Measurements from ENCODE around the gene EVI5L. TPM values are rescaled to one million over a fixed set of nuclear protein-coding genes. Genes with fewer than 3 reads are reported as not detected.

EVI5L gene
- total RNA-seq, 2 donors from 2014 or later, result 6.0 to 12.9 TPM

GRCh38 chr19:7799640-7800355 lies 30.2 kb upstream of the EVI5L start:
- TF ChIP-seq POLR2A (IDR thresholded peaks at IDR 0.05) (no peak), CTCF (IDR thresholded peaks at IDR 0.05) (peak; percentile 33 to 89 (median 59))
- ATAC-seq (peak; percentile 59), DNase-seq (peak; percentile 68 to 78 (median 72))
- no peaks in the 10 kb centered on the region for H3K36me3 ChIP-seq (replicated peaks in 1 of 2; ENCODE audit: insufficient read depth in 1 of 2, low read depth in 2 of 2)
- no peaks in the 10 kb centered on the region for H3K9me3 ChIP-seq
- no peak overlapping the region for H3K4me3 ChIP-seq
- 2 to 4% methylated on average over 33 to 34 of the region's 34 CpGs for WGBS, 2 donors
- H3K27me3 ChIP-seq, result peaks cover 0 to 9% of the 10 kb centered on the region in 2 donors
- intact Hi-C loops (cut with DNase I), result loop anchor here (5.0 to 10.0 kb wide), 4 partner anchors 115 to 695 kb away; partner anchors contain the start of gene TRAPPC5
- no peak overlapping the region for H3K27ac ChIP-seq
- no peaks in the 10 kb centered on the region for H3K4me1 ChIP-seq

GRCh38 chr19:7801020-7801570 lies 28.9 kb upstream of the EVI5L start:
- WGBS, 2 donors, result 79 to 83% methylated on average over 17 of the region's 17 CpGs
- ATAC-seq, result no peak

GRCh38 chr19:7806234-7806633 lies 23.8 kb upstream of the EVI5L start:
- ATAC-seq (no peak), DNase-seq (no peak)
- no peak overlapping the region for H3K27ac ChIP-seq
- WGBS, 2 donors, result 35 to 45% methylated on average over 3 of the region's 3 CpGs
- no peaks in the 10 kb centered on the region for H3K36me3 ChIP-seq (replicated peaks in 1 of 2; ENCODE audit: insufficient read depth in 1 of 2, low read depth in 2 of 2)
- intact Hi-C loops (cut with DNase I), result loop anchor here (10.0 kb wide), 2 partner anchors 121 to 451 kb away; partner anchors contain the start of gene TRAPPC5
- H3K4me1 ChIP-seq, result no peaks in the 10 kb centered on the region
- TF ChIP-seq POLR2A (IDR thresholded peaks at IDR 0.05) (no peak), CTCF (IDR thresholded peaks at IDR 0.05) (no peak)
- H3K27me3 ChIP-seq, result no peaks in the 10 kb centered on the region
- H3K9me3 ChIP-seq, result no peaks in the 10 kb centered on the region
- H3K4me3 ChIP-seq, result no peak overlapping the region

More at GRCh38 chr19:7801020-7801570, 28.9 kb upstream of the EVI5L start:
- Histone ChIP-seq H3K4me1 (no peaks in the 10 kb centered on the region), H3K4me3 (no peak overlapping the region), H3K36me3 (replicated peaks in 1 of 2; ENCODE audit: insufficient read depth in 1 of 2, low read depth in 2 of 2) (no peaks in the 10 kb centered on the region), H3K9me3 (no peaks in the 10 kb centered on the region), H3K27me3 (peaks cover 0 to 9% of the 10 kb centered on the region in 2 donors), H3K27ac (no peak overlapping the region)
- no peak for TF ChIP-seq CTCF (IDR thresholded peaks at IDR 0.05)
- no peak for TF ChIP-seq POLR2A (IDR thresholded peaks at IDR 0.05)
- intact Hi-C loops (cut with DNase I), result loop anchor here (5.0 to 10.0 kb wide), 3 partner anchors 116 to 446 kb away; partner anchors contain the start of gene TRAPPC5
- no peak for DNase-seq

DNA sequence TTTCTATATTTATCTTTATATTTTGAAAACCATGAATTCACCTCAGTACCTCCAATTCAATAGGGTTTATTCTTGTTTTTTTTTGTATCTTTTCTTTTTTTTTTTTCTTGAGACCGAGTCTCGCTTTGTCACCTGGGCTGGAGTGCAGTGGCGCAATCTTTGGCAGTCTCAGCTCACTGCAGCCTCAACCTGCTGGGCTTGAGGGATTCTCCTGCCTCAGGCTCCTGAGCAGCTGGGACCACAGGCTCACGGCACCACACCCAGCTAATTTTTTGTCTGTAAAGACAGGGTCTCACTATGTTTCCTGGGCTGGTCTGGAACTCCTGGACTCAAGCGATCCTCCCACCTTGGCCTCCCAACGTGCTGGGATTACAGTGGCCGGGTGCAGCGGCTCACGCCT lies 23.1 kb upstream of the EVI5L start:
- Histone ChIP-seq H3K4me1 (no peaks in the 10 kb centered on the region), H3K9me3 (no peaks in the 10 kb centered on the region), H3K36me3 (replicated peaks in 1 of 2; ENCODE audit: insufficient read depth in 1 of 2, low read depth in 2 of 2) (no peaks in the 10 kb centered on the region), H3K27ac (no peak overlapping the region), H3K4me3 (no peak overlapping the region), H3K27me3 (no peaks in the 10 kb centered on the region)
- DNase-seq (no peak), ATAC-seq (no peak)
- 61 to 80% methylated on average over 4 to 9 of the region's 9 CpGs for WGBS, 2 donors
- no peak for TF ChIP-seq POLR2A (IDR thresholded peaks at IDR 0.05)
- no peak for TF ChIP-seq CTCF (IDR thresholded peaks at IDR 0.05)
- intact Hi-C loops (cut with DNase I), result loop anchor here (10.0 kb wide), 2 partner anchors 122 to 452 kb away; partner anchors contain the start of gene TRAPPC5
